Activated CD4-positive, CD25-positive, alpha-beta regulatory T cell treated with anti-CD3 and anti-CD28 coated beads, Interleukin-2, amount 50 U/mL, for 72 hours (primary cell): Measurements from ENCODE around the gene CNOT1.
"Not testable (repeated sequence)": the region's sequence is repeated elsewhere in the genome, so short reads cannot be mapped to it uniquely, and the experiment has no call there.

Experiments
- DNase-seq: peaks from one replicate; pipeline ENCODE4 v3.0.0; 2021

Gene CNOT1

GRCh38 chr16:58577141-58577540 is 52.5 kb downstream of the CNOT1 start:
- DNase-seq = no peak

GRCh38 chr16:58574895-58575294 is 54.7 kb downstream of the CNOT1 start:
- no peak for DNase-seq

GRCh38 chr16:58565697-58566096 is 63.9 kb downstream of the CNOT1 start:
- not testable (repeated sequence) for DNase-seq

- no peak for DNase-seq
Observed at GRCh38 chr16:58563775-58564174, 65.9 kb downstream of the CNOT1 start.

DNA sequence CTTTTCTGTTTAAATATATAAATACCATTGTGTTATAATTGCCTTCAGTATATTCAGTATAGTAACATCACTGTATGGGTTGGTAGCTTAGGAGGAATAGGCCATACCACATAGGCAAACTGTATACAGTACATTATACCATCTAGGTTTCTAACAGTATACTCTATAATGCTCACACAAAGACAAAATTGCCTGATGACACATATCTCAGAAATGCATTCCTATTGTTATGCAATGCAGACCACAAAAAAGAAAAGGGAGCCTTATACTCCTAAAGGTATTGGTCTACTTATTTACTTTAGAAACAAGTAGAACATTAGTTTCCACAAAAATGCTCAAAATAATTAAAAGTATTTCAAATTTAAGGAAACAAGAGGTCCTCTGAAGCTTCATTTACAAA is 66.4 kb downstream of the CNOT1 start:
- DNase-seq = no peak

DNA sequence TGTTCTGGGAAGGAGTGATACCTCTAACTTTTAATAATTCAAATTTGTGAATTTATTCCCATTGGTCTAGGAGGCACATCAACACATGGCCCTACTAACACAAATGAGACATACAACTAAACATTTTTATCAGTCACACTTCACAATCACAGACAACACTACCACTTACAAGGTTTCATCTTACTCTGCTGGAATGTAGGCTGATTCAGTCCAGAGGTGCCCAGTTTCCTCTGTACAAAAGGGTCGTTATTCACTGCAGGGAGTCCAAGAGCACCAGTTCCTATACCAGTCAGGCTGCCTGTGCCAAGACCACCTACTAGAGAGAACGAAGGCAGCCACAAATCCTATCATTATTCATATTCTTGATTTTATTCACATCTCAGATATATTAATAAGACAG is 72.9 kb downstream of the CNOT1 start:
- no peak for DNase-seq

DNA sequence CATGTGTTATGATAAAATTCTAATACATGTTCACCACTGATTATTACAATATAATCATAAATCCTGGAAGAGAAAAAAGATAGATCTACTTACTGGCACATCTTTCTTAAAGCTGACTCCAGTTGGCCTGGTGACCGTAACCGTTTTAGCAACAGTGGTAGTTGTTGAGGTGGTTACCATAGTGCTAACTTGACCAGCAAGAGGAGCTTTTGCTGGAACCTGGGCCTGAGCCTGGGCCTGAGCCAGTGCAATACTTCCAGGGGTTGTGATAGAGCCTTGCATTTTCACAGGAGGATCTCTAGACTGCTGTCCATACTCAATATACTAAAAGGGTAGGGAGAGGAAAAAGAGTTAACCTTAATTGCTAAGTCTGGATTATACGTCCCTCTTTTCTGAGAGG is 78.1 kb downstream of the CNOT1 start:
- DNase-seq = no peak

DNA sequence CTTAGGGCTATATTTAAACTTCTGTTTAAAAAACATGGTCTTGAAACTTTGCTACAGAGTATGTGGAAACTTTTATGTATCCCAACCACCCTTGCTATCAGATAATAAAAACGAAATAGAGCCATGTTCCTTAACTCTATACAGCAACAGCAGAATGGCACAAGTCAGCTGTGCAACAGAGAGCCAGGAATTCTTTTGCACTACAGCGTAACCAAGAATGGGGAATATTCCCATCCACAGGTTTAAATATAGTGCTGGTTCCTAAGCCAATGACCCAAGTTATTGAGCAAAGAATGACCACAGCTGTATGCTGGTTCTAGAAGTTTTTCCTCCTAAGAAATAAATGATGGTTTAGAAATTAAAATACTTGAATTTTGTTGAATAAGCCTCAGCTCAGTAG is 81.2 kb downstream of the CNOT1 start:
- no peak for DNase-seq

- no peak for DNase-seq
Observed at GRCh38 chr16:58543685-58544084, 85.9 kb downstream of the CNOT1 start.

DNA sequence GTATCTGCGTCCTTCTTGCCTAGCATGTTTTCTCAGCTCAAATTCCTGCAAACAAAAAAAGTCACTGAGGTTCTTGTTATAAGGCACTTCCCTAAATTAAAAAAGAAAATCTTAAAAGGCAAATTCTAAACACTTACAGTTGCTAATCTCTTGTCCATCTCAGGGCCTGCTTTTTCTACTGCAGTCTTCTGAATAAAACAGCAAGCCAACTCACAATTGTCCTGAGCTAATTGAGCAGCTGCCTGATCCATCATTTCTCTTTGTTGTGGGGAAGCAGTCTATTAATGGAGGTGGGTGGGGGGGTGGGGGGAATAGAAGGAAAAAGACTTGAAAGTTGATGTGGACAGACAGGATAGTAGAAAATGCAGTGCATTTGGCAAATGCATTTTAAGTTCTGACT is 87.3 kb downstream of the CNOT1 start:
- DNase-seq = no peak

DNA sequence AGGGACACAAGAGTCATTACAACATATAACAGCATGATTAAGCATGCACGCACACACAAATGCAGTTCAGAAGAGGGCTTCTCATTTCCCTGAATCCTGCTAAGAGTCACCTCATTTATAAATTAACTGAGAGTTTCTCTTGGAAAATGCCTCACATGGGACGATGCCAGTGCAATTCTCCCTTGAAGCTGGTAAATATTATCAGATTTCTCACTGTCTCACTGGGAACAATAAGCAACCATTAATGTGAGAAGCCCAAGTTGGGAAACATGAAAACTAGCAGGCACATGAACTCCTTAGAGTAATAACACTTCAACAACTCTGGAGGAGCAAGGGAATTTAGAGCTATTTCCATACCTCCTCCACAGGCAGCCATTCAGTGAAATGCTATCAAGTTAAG is 87.9 kb downstream of the CNOT1 start:
- DNase-seq = no peak

- no peak for DNase-seq
Observed at GRCh38 chr16:58537124-58537906, 92.3 kb downstream of the CNOT1 start.

DNA sequence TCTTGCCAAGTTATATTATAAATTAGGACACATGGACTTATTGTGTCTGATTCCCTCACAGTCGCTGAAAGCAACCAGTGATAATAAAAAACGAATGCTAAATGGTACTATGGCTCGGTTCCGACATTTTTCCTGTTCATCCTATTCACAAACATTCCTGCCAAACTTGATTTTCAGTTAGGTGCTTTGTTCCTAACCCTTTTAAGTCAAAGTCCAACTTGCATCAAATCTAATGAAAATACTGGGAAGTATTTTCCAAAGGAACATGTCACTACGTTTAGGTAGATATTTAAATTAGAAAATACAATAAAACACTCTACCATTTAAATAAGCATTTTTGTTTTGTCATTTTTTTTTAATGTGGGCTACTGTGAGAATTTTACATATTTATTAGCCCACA is 93.3 kb downstream of the CNOT1 start:
- DNase-seq = no peak

- DNase-seq = no peak
Observed at GRCh38 chr16:58535100-58535499, 94.5 kb downstream of the CNOT1 start.

GRCh38 chr16:58533751-58534470 is 95.7 kb downstream of the CNOT1 start:
- no peak for DNase-seq

DNA sequence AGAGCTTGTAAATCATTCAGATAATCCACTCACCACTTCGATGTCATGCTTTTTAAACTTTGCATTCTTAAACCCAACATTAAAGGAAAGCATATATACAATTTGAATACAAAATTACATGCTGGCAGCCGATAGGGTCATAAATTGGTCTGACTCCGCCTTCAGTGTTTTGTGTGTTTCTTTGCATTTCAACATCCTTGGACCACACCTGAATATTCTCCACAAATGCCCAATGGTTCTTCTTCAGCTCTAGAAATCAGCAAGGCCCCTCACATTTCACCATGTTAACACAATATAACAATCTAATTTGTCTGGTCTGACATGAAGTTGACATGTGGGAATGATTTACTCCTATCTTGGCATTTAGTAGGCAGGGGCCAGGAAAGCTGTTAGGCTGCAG is 97.2 kb downstream of the CNOT1 start:
- DNase-seq = no peak

DNA sequence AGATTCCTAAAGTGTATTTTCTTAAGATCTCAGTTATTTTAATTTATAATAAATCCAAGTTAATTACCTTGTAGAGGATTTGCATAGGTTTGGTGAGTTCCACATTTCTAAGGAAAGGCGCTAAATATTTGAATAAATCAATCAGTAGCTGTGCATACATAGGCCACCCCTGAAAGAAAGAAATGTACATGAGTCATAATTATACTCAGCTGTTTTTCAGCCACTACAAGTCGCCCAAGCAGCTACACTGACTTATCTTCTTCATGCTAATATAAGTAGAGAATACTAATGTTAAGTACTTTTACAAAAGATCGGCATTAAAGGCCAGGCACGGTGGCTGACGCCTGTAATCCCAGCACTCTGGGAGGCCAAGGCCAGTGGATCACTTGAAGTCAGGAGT is 99.4 kb downstream of the CNOT1 start:
- no peak for DNase-seq

- no peak for DNase-seq
Observed at GRCh38 chr16:58519707-58520106, 109.9 kb downstream of the CNOT1 start.

DNA sequence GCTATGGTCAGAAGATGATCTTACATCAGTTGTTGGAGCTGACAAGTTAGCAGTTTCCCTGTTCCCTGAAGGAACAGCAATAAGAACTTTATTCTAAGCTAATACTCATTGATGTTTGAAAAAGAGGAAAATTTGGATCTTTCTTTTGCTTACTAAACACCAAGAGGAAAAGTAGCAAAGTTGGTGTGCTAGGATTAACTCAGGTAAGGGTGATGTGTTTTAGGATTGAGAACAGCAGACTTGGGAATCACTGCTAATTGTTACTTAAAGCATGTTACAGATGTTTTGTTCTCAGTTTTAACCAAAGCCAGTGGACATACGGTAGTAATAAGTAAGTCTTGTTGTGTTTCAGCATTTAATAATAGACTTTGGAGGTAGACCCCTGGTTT is 110.7 kb downstream of the CNOT1 start:
- no peak for DNase-seq

DNA sequence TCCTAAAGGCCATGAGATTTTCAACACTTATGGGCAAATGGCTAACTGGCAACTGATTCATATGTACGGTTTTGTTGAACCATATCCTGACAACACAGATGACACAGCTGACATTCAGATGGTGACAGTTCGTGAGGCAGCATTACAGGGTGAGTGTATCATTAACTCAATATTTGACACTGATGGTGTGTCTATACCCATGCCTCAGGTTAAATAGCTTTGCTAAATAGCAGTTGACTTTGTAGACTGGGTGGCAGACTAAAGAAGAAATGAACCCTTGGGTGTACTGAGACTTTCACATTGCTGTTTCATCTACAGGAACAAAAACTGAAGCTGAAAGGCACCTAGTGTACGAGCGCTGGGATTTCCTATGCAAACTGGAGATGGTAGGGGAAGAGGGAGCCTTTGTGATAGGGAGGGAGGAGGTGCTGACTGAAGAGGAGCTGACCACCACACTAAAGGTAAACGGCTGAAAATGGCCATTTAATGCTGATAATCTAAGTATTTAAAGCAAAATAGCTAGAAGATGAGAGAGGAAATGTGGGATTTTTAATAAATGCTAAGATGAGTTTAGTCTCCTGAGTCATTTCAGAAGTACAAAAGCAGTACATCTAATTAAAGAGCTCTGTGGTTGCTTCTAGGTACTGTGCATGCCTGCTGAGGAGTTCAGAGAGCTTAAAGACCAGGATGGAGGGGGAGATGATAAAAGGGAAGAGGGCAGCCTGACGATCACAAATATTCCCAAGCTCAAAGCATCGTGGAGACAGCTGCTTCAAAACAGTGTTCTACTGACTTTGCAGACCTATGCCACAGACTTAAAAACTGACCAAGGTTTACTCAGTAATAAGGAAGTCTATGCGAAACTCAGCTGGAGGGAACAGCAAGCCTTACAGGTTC is 111.3 kb downstream of the CNOT1 start:
- DNase-seq = no peak

DNA sequence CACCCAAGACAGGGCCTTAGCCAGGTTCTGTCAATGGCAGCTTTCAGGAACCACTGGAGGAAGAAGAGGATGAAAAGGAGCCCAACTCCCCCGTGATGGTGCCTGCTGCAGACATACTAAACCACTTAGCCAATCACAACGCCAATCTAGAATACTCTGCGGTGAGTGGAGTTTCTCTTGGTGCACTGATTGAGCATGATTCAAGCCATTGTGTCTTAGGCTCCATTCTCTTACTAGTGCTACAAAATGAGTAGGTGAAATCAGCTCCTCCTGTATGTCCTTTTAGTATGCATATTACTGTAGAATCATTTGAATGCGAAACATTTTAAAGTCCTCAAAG is 112.9 kb downstream of the CNOT1 start:
- no peak for DNase-seq

DNA sequence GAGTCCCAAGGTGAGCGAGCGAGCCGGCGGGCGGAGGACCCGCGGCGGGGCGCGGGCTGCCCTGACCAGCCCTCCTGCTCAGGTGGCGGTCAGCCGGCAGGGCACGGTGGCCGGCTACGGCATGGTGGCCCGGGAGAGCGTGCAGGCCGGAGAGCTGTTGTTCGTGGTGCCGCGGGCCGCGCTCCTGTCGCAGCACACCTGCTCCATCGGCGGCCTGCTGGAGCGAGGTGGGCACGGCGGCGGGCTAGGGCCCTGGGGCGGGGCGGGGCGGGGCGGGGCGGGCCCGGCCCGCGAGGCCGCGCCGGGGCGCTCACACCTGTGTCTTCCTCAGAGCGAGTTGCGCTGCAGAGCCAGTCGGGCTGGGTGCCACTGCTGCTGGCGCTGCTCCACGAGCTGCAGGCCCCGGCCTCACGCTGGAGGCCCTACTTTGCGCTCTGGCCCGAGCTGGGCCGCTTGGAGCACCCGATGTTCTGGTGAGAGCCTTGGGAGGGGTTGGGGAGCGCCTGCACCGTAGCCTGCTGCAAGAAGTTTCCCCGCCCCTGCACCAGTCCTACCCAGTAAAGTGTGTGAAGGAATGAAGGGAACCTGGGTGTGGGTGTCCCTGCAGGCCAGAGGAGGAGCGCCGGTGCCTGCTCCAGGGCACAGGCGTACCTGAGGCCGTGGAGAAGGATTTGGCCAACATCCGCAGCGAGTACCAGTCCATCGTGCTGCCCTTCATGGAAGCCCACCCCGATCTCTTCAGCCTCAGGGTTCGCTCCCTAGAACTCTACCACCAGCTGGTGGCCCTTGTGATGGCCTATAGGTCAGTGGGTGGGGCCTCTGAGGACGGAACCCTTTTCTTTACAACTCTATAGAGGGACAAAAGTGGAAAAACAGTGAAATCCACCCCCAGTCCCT is 113.5 kb downstream of the CNOT1 start:
- no peak for DNase-seq
